ENCODE data around the gene CPXM2.

Gene CPXM2

GRCh38 chr10:123795196-123795780, 96.3 kb downstream of the CPXM2 start:
- no peak for DNase-seq

GRCh38 chr10:123792248-123792978, 99.2 kb downstream of the CPXM2 start:
- DNase-seq: no peak

- no peak for DNase-seq
Measured at GRCh38 chr10:123790132-123790885, 101.3 kb downstream of the CPXM2 start.

- no peak for DNase-seq
Measured at GRCh38 chr10:123788981-123789380, 102.6 kb downstream of the CPXM2 start.

- no peak for DNase-seq
Measured at GRCh38 chr10:123787566-123787965, 104.0 kb downstream of the CPXM2 start.

DNA sequence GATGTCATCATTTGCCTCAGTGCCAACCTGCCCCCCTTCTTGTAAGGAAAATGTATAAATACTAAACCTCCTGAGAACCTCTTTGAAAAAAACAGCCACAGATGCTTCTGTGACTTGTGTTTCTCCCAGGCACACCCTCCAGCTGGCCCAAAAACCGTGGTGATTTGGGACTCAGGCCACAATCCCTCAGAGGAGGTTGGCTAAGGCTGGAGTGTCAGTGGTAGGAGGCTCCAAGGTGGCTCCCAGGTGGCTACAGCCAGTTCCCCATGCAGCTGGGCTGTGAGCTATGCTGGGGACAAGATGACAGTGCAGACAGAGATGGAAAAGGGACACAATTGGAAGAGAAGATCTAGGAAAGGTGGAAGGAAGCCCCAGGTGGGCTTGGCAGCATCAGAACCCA, 104.7 kb downstream of the CPXM2 start:
- no peak for DNase-seq

DNA sequence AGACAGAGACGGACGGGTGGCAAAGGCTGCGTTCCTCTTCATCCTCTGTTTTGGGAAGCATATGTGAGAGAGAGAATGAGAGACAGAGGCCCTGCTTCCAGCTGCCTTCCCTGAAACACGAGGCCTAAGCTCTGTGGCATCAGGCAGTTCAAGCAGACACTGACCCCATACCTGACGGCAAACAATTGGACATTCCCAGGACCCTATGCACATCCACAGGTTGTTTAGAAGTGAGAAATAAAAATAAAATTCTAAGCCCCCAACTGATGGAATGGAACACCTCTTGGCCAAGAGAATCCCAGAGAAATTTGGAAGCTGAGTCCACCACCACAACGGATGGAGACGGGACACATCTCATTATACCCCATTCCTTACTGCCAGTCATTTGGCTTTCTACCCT, 105.3 kb downstream of the CPXM2 start:
- no peak for DNase-seq

DNA sequence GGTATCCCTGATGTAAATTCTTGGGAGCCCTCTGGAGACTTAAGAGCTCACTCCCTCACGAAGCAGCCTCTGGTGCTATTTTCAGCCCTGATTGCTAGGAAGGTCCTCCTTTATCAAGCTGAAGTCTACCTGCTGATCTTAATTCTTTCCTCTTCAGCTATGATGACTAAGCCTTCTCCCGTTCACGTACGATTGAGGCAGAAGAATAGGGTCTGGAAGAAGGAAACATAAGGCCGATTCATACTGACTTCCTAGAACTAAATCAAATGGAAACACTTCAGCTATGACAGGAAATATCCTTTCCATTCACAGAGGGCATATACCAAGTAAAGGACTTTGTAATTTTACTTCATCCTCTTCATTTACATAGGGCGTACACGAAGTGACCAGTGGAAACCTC, 107.0 kb downstream of the CPXM2 start:
- DNase-seq: no peak

DNA sequence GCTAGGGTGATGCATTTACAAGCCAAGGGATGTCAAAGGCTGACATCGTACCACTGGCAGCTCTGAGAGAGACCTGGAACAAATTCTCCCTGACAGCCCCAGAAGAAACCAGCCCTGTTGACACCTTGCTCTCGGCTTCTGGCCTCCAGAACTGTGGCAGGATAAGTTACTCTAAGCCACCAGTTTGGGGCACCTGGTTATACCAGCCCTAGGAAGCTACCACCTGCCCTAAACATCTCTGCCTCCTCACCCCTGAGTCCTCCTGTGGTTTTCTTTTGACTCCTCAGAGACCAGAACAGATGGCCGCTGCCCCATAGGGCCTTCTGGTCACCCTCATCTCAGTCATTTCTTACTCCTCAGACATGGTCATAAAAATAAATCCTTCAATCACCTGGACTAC, 107.4 kb downstream of the CPXM2 start:
- DNase-seq: no peak

DNA sequence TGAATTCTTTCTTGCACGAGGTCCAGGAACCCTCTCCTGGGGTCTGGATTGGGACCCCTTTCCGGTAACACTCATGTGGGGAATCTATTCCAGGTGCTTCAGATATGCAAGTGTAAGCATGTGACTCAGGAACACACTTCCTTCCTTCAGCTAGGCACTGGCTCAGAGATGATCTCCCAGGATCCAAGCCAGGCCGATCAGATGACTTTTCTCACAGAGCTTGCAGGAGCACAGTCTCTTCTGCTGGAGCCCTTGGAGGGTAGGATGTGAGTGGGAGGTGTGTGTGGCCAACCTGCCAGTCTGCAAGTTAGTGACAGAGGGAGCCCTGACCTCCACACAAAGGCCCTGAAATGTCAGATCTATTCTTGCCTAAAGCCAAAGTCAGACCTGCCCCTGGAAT, 108.3 kb downstream of the CPXM2 start:
- DNase-seq: no peak

DNA sequence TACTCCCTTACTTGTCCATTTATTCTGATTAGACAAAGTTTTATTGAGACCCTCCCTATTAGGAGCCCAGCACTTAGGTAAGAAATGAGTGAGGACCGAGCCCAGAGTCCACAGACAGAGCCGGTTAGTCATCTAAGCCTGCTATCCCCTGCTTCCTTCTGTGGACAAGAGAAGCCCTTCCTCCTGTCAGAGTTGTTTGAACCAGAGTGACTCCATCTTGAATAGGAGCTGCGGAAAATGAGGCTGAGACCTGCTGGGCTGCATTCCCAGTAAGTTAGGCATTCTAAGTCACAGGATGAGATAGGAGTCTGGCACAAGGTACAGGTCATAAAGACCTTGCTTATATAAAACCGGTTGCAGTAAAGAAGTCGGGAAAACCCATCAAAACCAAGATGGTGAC, 109.1 kb downstream of the CPXM2 start:
- DNase-seq: no peak

GRCh38 chr10:123781956-123782500, 109.6 kb downstream of the CPXM2 start:
- DNase-seq: no peak

GRCh38 chr10:123781324-123781900, 110.2 kb downstream of the CPXM2 start:
- no peak for DNase-seq

- DNase-seq: no peak
Measured at GRCh38 chr10:123778719-123779517, 112.7 kb downstream of the CPXM2 start.

DNA sequence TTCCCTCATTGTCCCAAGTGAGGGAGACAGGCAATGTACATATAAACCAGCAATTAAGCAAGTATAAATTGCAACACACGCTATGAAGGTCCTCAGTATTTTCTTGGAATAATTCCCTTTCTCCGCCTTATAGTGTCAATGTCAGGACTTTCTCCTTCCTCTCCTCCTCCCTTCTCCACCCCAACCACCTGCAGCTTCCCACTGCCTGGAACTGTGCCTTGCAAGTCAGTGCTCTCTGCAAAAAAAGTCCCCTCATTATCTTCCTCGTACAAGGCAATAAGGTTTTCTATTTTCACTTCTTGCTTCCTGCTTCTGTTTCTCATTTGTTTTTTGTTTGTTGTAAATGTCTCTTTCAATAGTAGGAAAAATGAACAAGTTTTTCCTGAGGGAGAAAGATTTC, 113.7 kb downstream of the CPXM2 start:
- no peak for DNase-seq

DNA sequence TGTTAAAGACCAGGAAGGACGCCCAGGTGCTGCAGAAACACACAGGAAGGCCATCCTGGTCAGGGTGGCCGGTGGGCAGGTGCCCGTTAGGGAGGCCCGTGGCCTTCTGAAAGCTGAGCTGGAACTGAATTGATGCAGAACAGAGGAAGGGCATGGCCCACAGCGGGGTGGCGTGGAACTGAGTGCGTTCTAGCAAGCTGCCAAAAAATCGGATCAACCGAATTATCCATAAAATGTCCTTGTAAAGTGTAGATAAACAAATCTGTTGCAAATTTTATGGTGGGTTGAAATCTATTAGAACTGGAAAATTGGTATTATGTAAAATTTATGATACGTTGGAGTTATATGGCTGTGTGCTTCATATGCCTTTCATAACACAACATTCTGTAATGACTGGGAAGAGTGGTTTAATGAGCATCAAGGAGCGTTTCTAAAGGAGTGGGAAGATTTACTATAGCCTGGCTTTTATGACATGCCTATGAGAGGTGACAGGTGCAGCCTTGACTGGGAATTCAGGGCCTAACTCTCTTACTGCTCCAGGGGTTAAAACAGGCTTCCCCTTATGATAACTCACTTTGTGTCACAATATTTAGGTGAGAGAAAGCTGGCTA, 117.4 kb downstream of the CPXM2 start:
- no peak for DNase-seq

GRCh38 chr10:123772645-123773508, 118.7 kb downstream of the CPXM2 start:
- DNase-seq: no peak

DNA sequence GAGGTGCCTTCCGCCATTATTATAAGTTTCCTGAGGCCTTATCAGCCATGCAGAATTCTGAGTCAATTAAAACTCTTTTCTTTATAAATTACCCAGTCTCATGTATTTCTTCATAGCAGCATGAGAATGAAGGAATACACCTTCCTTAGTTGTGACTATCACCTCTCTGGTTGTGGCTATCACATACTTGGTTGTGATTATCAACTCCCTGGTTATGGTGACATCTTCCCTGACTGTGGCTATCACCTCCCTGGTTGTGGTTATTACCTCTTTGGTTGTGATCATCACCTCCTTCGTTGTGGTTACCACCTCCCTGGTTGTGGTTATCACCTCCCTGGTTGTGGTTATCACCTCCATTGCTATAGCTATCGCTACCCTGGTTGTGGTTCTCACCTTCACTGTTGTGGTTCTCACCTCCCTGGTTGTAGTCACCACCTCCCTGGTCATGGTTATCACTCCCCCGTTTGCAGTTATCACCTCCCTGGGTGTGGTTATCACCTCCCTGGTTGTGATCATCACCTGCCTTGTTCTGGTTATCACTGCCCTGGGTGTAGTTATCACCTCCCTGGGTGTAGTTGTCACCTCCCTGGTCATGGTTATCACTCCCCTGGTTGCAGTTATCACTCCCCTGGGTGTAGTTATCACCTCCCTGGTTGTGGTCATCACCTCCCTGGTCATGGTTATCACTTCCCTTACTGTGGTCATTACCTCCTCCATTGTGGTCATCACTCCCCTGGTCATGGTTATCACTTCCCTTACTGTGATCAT, 119.5 kb downstream of the CPXM2 start:
- no peak for DNase-seq

DNA sequence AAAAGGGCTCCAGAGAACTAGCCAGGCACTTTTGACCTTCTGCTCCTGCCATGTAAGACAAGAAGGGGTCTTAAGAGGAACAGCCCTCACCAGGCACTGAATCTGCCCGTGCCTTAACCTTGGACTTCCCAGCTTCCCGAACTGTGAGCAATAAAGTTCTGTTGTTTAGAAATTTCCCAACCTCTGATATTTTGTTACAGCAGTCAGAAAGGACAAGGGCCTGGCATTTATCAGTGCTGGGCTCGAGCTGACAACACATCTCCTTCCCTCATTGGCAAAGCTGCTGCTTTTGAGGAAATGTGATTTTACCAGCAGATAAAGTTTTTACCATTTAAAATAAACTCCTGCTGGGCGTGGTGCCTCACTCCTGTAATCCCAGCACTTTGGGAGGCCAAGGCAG, 122.0 kb downstream of the CPXM2 start:
- no peak for DNase-seq

GRCh38 chr10:123766761-123767160, 124.8 kb downstream of the CPXM2 start:
- DNase-seq: no peak
